NCI-H2107 treated with DMSO at 0.1 percent for 48 hours (cell line): Measurements from ENCODE around the gene HOGA1.
A peak's percentile ranks its signal among the peaks of the same experiment; 100 is the strongest.
"Not testable (repeated sequence)": the region's sequence is repeated elsewhere in the genome, so short reads cannot be mapped to it uniquely, and the experiment has no call there.

Experiments
- DNase-seq: peaks from one replicate; lab custom pipeline; 2025; ENCODE audit not compliant: unreplicated experiment; lab: John Stamatoyannopoulos, UW

The HOGA1 gene

DNA sequence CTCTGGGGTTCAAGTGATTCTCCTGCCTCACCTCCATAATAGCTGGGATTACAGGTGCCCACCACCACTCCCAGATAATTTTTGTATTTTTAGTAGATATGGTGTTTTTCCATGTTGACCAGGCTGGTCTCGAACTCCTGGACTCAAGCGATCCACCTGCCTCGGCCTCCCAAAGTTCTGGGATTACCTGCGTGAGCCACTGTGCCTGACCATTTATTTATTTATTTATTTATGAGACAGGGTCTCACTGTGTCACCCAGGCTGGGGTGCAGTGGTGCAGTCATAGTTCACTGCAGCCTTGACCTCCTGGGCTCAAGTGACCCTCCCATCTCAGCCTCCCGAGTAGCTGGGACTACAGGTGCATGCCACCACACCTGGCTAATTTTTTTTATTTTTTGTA, 29.9 kb upstream of the HOGA1 start:
- not testable (repeated sequence) for DNase-seq

DNA sequence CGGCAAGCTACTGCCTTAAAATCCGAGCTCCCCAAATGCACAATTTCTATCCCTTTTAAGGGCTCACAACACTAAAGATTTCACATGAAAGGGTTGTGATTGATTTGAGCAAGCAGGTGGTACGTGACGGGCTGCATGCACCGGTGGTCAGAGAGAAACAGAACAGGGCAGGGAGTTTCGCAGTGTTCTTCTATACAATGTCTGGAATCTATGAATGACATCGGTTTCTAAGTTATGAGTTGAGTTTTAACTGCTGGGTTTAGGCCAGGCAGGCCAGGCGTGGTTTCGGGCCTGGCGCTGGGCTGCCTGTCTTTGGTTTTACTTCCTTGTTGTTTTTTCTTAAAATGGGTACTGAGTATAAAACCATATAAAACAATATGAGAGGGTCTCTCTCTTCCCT, 28.6 kb upstream of the HOGA1 start:
- DNase-seq: not testable (repeated sequence)

DNA sequence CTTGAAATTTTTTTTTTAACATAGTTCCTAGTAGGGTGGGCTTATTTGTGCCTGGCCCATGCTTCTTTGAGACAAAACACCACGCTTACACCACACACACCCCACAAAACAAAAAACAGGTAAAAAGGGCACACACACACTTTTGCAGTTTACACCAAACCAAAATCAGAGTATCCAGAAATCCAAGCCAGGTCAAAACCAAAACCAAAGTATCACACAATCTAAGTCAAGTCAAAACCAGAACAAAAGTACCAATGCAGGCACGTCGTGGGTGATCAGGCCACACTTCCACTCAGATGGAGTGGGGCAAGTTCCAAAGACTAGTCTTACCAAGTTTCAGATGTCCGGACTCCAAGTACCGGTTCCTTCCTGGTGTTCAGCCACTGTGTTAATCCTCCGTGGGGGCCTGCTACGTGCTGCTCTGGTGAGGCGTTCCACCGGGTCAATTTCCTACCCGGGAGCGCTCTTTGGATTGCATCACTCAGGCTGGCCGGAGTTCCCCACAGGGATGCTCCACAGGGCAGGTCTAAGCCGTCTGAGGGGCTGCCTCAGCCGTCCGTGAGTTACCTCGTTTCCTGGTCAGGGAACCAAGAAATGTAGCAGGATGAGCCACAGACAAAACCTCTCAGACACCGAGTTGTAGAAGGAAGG, 23.3 kb upstream of the HOGA1 start:
- not testable (repeated sequence) for DNase-seq

DNA sequence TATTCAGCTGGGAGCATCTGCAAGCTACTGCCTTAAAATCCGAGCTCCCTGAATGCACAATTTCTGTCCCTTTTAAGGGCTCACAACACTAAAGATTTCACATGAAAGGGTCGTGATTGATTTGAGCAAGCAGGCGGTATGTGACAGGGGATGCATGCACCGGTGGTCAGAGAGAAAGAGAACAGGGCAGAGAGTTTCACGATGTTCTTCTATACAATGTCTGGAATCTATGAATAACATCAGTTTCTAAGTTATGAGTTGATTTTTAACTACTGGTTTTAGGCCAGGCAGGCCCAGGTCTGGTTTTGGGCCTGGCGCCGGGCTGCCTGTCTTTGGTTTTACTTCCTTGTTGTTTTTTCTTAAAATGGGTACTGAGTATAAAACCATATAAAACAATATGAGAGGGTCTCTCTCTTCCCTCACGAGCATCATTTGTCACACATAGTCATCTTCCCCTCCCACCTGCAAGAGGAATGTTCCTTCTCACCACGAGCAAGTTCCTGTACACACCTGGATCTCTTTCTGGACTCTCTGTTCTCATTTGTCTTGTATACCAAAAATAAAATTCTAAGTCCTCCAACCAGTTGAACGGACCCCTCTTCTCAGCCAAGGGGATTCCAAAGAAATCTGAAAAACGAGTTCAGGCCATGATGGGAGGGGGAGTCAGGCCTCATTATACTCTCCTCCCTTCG, 22.7 kb upstream of the HOGA1 start:
- DNase-seq: not testable (repeated sequence)

DNA sequence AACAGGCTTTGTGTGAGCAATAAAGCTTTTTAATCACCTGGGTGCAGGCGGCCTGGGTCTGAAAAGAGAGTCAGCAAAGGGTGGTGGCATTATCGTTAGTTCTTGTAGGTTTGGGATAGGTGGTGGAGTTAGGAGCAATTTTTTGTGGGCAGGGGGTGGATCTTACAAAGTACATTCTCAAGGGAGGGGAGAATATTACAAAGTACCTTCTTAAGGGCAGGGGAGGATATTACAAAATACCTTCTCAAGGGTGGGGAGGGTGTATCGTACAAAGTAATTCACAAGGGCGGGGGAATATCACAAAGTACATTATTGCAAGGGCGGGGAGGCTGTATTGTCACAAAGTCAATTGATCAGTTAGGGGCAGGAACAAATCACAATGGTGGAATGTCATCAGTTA, 21.9 kb upstream of the HOGA1 start:
- not testable (repeated sequence) for DNase-seq

DNA sequence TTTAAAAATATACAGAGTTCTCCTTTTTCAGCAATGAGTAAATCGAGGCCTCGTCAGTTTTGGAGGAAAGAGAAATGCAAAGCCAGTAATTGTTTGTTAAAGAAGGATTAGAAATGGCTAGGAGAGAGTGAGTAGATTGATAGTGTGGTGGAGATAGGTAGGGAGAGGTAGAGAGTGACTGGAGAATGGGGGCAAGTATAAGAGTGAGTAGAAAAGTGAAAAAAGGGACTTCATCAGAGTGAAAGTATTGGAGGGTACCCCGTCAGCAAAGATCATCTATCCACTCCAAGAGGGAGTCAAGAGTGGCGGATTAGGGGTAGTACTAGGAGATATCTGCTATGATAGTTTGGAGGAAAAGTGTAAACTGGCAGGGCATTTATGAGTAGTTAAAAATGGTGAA, 20.9 kb upstream of the HOGA1 start:
- DNase-seq: no peak

DNA sequence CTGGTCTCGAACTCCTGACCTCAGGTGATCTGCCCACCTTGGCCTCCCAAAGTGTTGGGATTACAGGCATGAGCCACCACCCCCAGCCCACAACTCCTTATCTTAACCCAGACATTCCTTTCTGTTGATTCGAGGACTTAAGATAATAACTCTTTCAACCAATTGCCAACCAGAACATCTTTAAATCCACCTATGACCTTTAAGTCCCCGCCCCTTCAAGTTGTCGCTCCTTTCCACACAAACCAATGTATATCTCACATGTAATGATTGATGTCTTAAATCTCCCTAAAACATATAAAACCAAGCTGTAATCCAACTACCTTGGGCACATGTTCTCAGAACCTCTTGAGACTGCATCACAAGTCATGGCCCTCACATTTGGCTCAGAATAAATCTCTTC, 19.4 kb upstream of the HOGA1 start:
- no peak for DNase-seq

DNA sequence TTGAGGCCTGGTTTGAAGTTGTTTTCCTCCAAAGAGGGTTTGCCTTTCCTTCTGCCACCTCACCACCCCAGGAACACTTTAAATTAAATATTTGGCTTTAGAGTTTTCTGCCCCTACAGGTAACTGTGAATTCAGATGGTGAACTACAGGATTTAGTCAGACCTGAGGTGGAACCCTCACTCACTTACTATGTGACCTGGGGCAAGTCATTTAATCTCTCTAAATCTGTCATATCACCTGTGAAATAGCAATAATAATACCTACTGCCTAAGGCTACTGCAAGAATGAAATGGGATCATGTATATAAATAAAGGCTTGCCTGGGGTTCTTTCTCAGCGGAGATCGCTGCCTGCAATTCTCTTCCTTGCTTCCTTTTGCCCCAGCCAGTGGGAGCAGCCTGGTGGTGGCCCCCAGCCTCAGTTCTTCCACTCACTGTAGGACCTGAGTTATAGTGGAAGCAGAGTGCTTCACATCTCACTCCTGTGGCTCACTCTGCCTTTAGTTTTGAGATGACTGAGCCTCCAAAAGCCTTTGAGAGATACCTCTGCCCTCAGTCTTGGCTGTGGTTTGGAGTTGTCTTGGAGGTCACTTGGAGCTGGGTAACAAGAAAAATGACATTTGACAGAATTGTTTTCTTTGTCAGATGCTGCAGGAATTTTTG, 17.7 kb upstream of the HOGA1 start:
- DNase-seq: no peak

DNA sequence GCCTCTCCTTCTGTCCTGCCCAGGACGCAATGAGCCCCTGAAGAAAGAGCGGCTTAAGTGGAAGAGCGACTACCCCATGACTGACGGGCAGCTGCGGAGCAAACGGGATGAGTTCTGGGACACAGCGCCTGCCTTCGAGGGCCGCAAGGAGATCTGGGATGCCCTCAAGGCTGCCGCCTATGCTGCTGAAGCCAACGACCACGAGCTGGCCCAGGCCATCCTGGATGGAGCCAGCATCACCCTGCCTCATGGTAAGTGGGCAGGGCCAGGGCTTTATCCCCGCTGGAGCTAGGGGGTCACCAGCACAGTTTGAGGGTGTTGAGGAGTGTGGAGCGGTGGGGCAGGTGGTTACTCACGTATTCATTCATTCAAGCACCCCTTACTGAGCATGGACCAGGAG, 16.3 kb upstream of the HOGA1 start:
- DNase-seq: no peak

DNA sequence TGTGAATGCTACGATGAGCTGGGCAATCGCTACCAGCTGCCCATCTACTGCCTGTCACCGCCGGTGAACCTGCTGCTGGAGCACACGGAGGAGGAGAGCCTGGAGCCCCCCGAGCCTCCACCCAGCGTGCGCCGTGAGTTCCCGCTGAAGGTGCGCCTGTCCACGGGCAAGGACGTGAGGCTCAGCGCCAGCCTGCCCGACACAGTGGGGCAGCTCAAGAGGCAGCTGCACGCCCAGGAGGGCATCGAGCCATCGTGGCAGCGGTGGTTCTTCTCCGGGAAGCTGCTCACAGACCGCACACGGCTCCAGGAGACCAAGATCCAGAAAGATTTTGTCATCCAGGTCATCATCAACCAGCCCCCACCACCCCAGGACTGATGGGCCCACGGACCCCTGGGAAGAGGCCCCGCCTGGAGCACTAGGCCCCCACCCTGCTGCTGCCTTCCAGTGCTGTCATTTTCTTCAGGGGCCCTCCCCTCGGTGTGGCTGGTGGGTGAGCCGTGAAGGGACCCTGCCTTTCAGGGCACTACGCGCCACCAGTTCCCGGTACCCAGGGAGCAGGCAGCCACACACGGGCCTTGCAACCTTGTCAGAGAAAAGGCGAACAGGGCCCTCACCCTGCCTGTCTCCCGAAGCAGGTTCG, 13.9 kb upstream of the HOGA1 start:
- no peak for DNase-seq

DNA sequence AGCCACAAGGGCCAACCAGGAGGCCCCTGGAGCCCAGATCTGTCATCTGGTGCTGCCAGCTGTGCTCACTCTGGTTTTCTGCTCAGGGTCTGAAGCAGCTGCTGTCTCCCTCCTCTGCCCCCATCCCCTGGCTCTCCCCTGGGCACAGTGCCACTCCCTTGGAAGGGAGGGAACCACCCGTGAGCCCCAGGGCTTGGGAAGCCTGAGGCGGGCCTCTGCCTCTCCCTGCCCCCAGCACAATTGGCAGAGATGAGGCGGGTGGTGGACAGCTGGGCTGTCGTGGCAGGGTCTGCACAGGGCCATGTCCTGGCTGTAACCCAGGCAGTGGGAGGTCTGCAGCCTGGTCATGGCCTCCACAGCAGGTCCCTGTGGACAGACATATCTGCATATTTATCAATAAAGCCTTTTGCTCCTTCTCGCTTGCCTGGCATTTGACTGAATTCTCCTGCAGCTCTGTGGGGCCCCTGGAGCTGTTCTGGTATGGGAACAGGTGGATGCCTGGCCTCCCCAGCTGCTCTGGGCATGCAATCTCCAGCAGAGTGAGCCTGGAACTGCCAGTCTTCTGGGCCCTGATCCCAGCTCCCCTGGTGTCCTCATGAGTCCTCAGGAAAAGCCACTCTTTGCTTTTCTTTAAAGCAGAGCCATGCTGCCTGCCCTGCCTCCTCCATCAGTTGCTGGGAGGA, 13.3 kb upstream of the HOGA1 start:
- DNase-seq: no peak

DNA sequence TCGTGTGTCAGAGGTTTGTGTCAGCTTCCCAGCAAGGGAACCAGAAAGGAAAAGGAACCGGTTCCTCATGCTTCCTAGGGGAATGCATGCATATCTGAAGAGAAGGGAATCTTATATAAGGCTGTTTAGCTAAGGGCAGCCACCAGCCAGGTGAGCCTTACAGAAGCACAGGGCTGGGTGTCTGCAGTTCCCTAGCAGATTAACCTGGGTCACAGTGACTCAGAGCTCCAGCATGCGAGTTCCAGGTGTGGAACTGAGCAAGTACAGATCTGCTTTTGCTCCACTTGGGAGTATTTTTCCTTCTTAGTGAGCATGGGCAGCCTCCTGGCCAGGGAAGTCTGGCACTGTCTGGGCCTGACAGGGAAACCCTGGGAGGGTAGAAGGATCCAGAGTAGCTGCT, 12.6 kb upstream of the HOGA1 start:
- no peak for DNase-seq

DNA sequence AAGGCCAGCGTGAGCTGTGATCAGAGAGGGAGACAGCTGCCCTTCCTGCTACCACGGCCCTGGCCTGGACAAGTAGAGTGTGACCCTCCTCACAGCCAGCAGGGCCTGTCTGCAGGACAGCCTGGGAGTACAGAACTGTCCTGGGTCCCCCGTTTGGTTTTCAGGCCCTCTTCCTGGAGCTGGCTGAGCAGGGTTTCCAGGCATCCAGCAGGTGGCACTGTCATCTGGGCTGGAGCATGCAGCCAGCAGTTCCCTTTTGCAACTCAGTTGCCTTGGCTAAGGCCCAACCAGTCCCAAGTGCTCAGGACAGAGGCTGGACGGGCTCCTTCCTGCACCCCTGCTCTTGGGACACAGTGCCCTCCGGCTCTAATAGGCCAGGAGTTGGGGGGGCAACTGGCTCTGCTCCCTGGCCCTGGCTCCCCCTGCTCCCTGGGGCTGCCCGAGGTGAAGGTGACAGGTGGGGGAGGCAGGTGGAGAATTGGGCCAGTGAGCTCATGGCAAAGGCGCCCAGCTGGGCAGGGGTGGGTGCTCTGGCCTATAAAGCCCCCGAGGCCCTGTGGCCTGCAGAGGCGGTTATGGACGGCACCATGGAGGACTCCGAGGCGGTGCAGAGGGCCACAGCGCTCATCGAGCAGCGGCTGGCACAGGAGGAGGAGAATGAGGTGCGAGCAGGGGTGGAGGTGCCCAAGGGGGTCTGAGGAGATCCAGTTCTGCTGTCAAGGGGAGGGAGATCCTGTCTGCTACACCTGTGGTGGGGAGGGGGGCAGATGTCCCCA, 11.8 kb upstream of the HOGA1 start, which contains the start of gene ANKRD2:
Gene ANKRD2 (plus strand): TSS at position 566 of the 776 bp plus-strand sequence. CDS start 10 bp downstream, at position 576.
- peak; percentile 1 for DNase-seq

DNA sequence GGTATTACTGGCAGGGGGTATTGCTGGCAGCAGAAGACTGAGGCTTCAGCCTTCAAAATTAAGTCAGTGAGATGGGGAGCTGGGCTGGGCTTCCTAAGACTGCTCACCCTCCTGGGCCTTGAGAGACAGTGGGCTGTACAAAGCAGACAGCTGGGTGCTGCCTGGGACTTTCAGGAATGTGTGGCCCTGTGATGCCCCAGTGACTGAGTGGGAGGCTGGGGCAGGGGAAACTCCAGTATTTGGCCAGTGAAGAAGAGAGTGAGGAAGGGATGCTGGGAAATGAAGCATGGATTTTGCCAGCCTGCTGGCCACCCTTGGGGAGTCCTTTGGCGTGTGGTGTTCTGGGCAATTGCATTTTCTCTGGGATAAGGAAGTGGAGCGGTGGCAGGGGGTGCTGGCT, 11.2 kb upstream of the HOGA1 start:
- no peak for DNase-seq

DNA sequence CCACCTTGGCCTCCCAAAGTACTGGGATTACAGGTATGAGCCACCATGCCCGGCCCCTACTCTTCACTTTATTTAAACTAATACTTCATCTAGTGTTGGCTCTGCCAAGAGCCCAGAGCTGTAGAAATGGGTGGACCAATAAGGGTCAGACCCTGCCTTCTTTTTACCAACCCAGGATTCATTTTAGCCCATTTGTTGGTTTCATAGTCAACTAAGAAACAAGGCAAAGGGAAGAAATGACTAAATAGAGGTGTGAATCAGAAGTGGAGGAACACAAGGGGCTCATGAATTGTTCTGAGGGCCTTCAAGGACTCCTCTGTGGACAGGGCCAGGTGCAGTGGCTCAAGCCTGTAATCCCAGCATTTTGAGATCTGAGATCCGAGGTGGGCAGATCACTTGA, 10.5 kb upstream of the HOGA1 start:
- no peak for DNase-seq

DNA sequence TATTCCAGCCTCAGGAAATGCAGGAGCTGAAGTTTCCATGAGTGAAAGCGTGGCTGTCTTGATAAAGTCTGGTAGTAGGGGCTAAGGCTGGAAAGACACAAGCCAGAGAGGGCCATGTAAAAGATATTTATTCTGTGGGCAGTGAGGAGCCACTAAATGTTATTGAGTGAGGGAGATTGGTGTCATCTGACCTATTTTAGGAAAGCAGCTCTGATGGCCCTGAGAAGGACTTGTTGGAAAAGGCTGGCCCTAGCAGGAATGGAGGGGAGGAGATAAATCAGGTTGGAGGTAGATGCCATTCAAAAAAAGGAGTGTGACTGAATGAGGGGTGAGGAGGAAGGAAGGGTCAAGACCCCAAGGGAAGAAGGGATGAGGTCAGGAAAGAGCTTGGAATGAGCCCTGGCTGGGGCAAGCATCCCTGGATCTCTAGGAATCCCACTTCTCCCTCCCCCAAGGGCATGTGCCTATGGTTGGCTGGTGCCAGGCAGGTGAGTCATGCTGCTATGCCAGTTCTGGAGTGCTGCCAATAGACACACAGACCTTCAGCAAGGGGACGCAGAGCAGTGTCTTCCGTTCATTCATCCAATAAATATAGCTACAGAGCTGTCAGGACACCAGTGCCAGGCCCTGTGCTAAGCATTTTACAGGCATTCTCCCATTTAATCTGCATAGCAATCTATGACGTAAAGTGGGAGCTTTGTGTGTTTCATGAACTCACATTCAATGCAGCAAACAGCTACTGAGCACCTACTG, 9.6 kb upstream of the HOGA1 start:
- peak; percentile 44 for DNase-seq

DNA sequence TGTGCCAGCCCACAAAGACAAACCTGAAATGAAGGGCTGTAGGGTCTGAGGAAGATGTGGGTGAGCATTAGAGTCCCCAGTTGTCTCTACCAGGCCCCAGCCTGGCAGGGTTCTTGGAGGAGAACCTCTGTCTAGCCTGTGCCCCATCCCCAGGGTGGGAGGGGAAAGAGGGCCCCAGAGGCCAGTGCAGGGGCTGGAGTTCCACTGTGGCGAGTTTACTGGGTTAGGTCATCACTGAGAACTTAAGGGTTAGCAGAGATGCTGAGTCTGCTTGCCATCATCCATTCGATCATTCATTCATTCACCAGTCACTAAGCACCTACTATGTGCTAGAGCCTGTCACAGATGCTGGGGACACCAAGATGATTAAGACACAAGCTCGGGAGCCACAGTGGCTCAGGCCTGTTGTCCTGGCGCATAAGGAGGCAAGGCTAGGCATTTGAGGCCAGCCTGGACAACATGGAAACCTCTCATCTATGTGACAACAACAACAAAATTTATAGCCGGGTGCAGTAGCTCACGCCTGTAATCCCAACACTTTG, 9.0 kb upstream of the HOGA1 start:
- DNase-seq: no peak

DNA sequence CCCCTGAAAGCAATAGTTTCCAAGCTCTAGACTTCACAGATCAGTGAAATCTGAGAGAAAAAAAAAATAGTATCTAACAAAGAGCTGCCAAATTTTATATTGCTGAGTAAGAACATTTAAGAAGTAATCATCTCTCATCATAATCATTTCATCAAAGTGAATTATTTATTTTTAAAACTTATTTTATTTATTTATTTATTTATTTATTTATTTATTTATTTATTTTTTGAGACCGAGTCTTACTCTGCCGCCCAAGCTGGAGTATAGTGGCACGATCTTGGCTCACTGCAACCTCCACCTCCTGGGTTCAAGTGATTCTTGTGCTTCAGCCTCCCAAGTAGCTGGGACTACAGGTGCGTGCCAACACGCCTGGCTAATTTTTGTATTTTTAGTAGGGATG, 7.7 kb upstream of the HOGA1 start:
- not testable (repeated sequence) for DNase-seq

DNA sequence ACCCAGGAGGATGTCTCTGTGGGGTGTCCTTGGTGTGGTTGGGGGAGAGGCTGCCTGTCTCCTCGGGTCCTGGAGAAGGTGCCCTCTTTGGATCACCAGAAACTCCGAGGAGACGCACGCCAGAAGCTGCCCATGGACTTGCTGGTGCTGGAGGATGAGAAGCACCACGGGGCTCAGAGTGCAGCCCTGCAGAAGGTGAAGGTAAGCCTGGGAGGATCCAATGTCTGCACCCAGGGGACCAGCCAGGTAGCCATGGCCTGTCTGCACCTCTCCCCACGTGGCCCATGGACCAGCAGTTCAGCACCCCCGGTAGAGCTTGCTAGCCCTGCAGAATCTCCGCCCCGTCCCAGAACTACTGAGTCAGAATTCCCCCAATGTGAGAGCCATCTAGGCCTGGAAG, 6.5 kb upstream of the HOGA1 start:
- DNase-seq: no peak
